Activated T-helper 2 cell treated with anti-CD3 and anti-CD28 coated beads, Interferon-gamma antibody, Interleukin-2, Interleukin-4, amounts not matched to agents 10 μg/mL and 5 μg/mL and 100 μg/mL, durations not matched to agents 14 hours and 24 hours and 36 hours (primary cell): ENCODE results near the gene NIPSNAP3A. TPM values are rescaled to one million over a fixed set of nuclear protein-coding genes. Genes with fewer than 3 reads are reported as not detected.

ENCODE experiments used
- DNase-seq: peaks from one replicate; pipeline ENCODE4 v3.0.0; 2021; ENCODE audit warnings: low spot score
- H3K27ac Mint-ChIP-seq: one replicate; pipeline ENCODE4 v1.8.0; 2021; ENCODE audit warnings: mixed read lengths
- H3K27me3 Mint-ChIP-seq: one replicate; pipeline ENCODE4 v1.8.0; 2021; ENCODE audit warnings: low read depth, mixed read lengths
- H3K36me3 Mint-ChIP-seq: one replicate; pipeline ENCODE4 v1.8.0; 2021; ENCODE audit warnings: low read depth, mixed read lengths
- H3K4me1 Mint-ChIP-seq: one replicate; pipeline ENCODE4 v1.8.0; 2021; ENCODE audit warnings: low read depth, mixed read lengths
- H3K4me3 Mint-ChIP-seq: one replicate; pipeline ENCODE4 v1.8.0; 2021; ENCODE audit warnings: low read depth, mild to moderate bottlenecking, moderate library complexity, mixed read lengths
- H3K9me3 Mint-ChIP-seq: one replicate; pipeline ENCODE4 v1.8.0; 2021; ENCODE audit warnings: mixed read lengths
- intact Hi-C: fragments of 100-400 bp; cut with micrococcal nuclease; formaldehyde crosslinking; loops from one replicate; pipeline ENCODE4 v1.15.1; 2023
- total RNA-seq: library from RNA; stranded (reverse); gene quantifications from 2 replicates; pipeline ENCODE4 v1.2.3, GENCODE V29; 2022

NIPSNAP3A gene
- total RNA-seq, 1 donor from 2014 or later = 10.3 TPM

- no peak overlapping the region for H3K4me3 Mint-ChIP-seq
- no peaks in the 10 kb centered on the region for H3K27me3 Mint-ChIP-seq
- no peaks in the 10 kb centered on the region for H3K36me3 Mint-ChIP-seq
- H3K27ac Mint-ChIP-seq = no peak overlapping the region
- DNase-seq = no peak
- no peaks in the 10 kb centered on the region for H3K4me1 Mint-ChIP-seq
- intact Hi-C loops = no loop called here
- H3K9me3 Mint-ChIP-seq = no peaks in the 10 kb centered on the region
These were observed 48.4 kb downstream of the NIPSNAP3A start for GRCh38 chr9:104795857-104796256.

GRCh38 chr9:104798209-104798995 is 50.9 kb downstream of the NIPSNAP3A start:
- DNase-seq = no peak
- Mint-ChIP-seq H3K27me3 (no peaks in the 10 kb centered on the region), H3K27ac (no peak overlapping the region), H3K9me3 (no peaks in the 10 kb centered on the region), H3K36me3 (no peaks in the 10 kb centered on the region), H3K4me1 (no peaks in the 10 kb centered on the region), H3K4me3 (no peak overlapping the region)
- intact Hi-C loops = no loop called here

GRCh38 chr9:104800068-104800785 is 52.7 kb downstream of the NIPSNAP3A start:
- H3K36me3 Mint-ChIP-seq = no peaks in the 10 kb centered on the region
- no peak for DNase-seq
- H3K27me3 Mint-ChIP-seq = no peaks in the 10 kb centered on the region
- H3K9me3 Mint-ChIP-seq = no peaks in the 10 kb centered on the region
- no peak overlapping the region for H3K4me3 Mint-ChIP-seq
- H3K4me1 Mint-ChIP-seq = no peaks in the 10 kb centered on the region
- intact Hi-C loops = no loop called here
- H3K27ac Mint-ChIP-seq = no peak overlapping the region

GRCh38 chr9:104802110-104802509 is 54.6 kb downstream of the NIPSNAP3A start:
- intact Hi-C loops = no loop called here
- Mint-ChIP-seq H3K9me3 (no peaks in the 10 kb centered on the region), H3K4me1 (no peaks in the 10 kb centered on the region), H3K27ac (no peak overlapping the region), H3K27me3 (no peaks in the 10 kb centered on the region), H3K36me3 (no peaks in the 10 kb centered on the region), H3K4me3 (no peak overlapping the region)
- DNase-seq = no peak

GRCh38 chr9:104802906-104803305 is 55.4 kb downstream of the NIPSNAP3A start:
- no peaks in the 10 kb centered on the region for H3K4me1 Mint-ChIP-seq
- DNase-seq = no peak
- no peak overlapping the region for H3K27ac Mint-ChIP-seq
- intact Hi-C loops = no loop called here
- H3K36me3 Mint-ChIP-seq = no peaks in the 10 kb centered on the region
- H3K4me3 Mint-ChIP-seq = no peak overlapping the region
- H3K27me3 Mint-ChIP-seq = no peaks in the 10 kb centered on the region
- H3K9me3 Mint-ChIP-seq = no peaks in the 10 kb centered on the region

- intact Hi-C loops = no loop called here
- no peak overlapping the region for H3K4me3 Mint-ChIP-seq
- no peak for DNase-seq
- H3K27me3 Mint-ChIP-seq = no peaks in the 10 kb centered on the region
- no peak overlapping the region for H3K27ac Mint-ChIP-seq
- H3K4me1 Mint-ChIP-seq = no peaks in the 10 kb centered on the region
- no peaks in the 10 kb centered on the region for H3K36me3 Mint-ChIP-seq
- H3K9me3 Mint-ChIP-seq = no peaks in the 10 kb centered on the region
These were observed 58.0 kb downstream of the NIPSNAP3A start for GRCh38 chr9:104805441-104805840.

GRCh38 chr9:104808035-104808614 is 60.6 kb downstream of the NIPSNAP3A start:
- Mint-ChIP-seq H3K4me1 (no peaks in the 10 kb centered on the region), H3K27me3 (no peaks in the 10 kb centered on the region), H3K36me3 (no peaks in the 10 kb centered on the region), H3K4me3 (no peak overlapping the region), H3K9me3 (no peaks in the 10 kb centered on the region), H3K27ac (no peak overlapping the region)
- intact Hi-C loops = no loop called here
- DNase-seq = no peak

Other genes starting within 250 kb of the NIPSNAP3A start
- gene OR13F1, start 243.4 kb upstream of the NIPSNAP3A start, total RNA-seq = not detected in 2 replicates
- gene OR13C4, start 220.5 kb upstream of the NIPSNAP3A start, total RNA-seq = not detected in 2 replicates
- gene OR13C3, start 210.8 kb upstream of the NIPSNAP3A start, total RNA-seq = not detected in 2 replicates
- not detected in 2 replicates for gene OR13C8, start 178.5 kb upstream of the NIPSNAP3A start, total RNA-seq
- gene OR13C5, start 148.3 kb upstream of the NIPSNAP3A start, total RNA-seq = not detected in 2 replicates
- gene OR13C2, start 142.1 kb upstream of the NIPSNAP3A start, total RNA-seq = not detected in 2 replicates
- gene OR13C9, start 129.5 kb upstream of the NIPSNAP3A start, total RNA-seq = not detected in 2 replicates
- not detected in 2 replicates for gene OR13D1, start 53.2 kb upstream of the NIPSNAP3A start, total RNA-seq
- 0.50 and 0.60 TPM in 2 replicates for gene NIPSNAP3B, start 16.4 kb downstream of the NIPSNAP3A start, total RNA-seq
- 0.14 TPM in 1 of 2 replicates, not detected in the other for gene ABCA1, start 180.5 kb downstream of the NIPSNAP3A start, total RNA-seq